Mesenchymal stem cell (in vitro differentiated cells and primary cell): ENCODE measurements around the gene CASD1.

Experiments used
- DNase-seq: peaks from one replicate; pipeline ENCODE4 v3.0.0-alpha.2; 2013
- H2AFZ ChIP-seq: one replicate; pipeline ENCODE4 v1.6.1; 2013; ENCODE audit warnings: low read depth, mild to moderate bottlenecking, control low read depth, inconsistent platforms, low read length, moderate library complexity
- H2AK5ac ChIP-seq: 2 replicates; pipeline ENCODE4 v1.6.1; 2013; ENCODE audit warnings: low read length, moderate library complexity, mild to moderate bottlenecking, inconsistent platforms; ENCODE audit not compliant: severe bottlenecking
- H2BK120ac ChIP-seq: one replicate; pipeline ENCODE4 v1.6.1; 2013; ENCODE audit warnings: low read depth, mild to moderate bottlenecking, inconsistent platforms, low read length, moderate library complexity
- H2BK12ac ChIP-seq, 2 experiments: one replicate each; pipeline ENCODE4 v1.6.1; 2013; ENCODE audit warnings: inconsistent platforms in 2 of 2, low read length in 2 of 2, mild to moderate bottlenecking in 2 of 2, moderate library complexity in 2 of 2, control low read depth in 1 of 2
- H2BK15ac ChIP-seq: one replicate; pipeline ENCODE4 v1.6.1; 2013; ENCODE audit warnings: mild to moderate bottlenecking, low read depth, inconsistent platforms; ENCODE audit not compliant: poor library complexity, severe bottlenecking
- H2BK5ac ChIP-seq: 2 replicates; pipeline ENCODE4 v1.6.1; 2013; ENCODE audit warnings: low read depth, mild to moderate bottlenecking, low read length, control low read depth, inconsistent platforms; ENCODE audit not compliant: poor library complexity, severe bottlenecking
- H3K14ac ChIP-seq, 2 experiments: one replicate each; pipeline ENCODE4 v1.6.1; 2013; ENCODE audit warnings: inconsistent platforms in 2 of 2, low read length in 2 of 2, control low read depth in 1 of 2, mild to moderate bottlenecking in 1 of 2, moderate library complexity in 1 of 2
- H3K18ac ChIP-seq, 2 experiments: one replicate each; pipeline ENCODE4 v1.6.1; 2013; ENCODE audit warnings: inconsistent platforms in 2 of 2, low read length in 2 of 2, control low read depth in 1 of 2, low read depth in 1 of 2, mild to moderate bottlenecking in 1 of 2
- H3K23ac ChIP-seq, 2 experiments: one replicate each; pipeline ENCODE4 v1.6.1; 2013; ENCODE audit warnings: inconsistent platforms in 2 of 2, low read length in 2 of 2, mild to moderate bottlenecking in 2 of 2, moderate library complexity in 2 of 2, control low read depth in 1 of 2
- H3K27ac ChIP-seq: 2 replicates; pipeline ENCODE4 v1.5.1; 2013; ENCODE audit warnings: mild to moderate bottlenecking, moderate library complexity, low read length, control low read depth, inconsistent platforms; ENCODE audit not compliant: poor library complexity, severe bottlenecking
- H3K27me3 ChIP-seq, 2 experiments: 2 replicates each; pipeline versions ENCODE4 v1.6.1 to v1.7.0; 2013; ENCODE audit warnings: low read length in 2 of 2, mild to moderate bottlenecking in 2 of 2, moderate library complexity in 2 of 2, control low read depth in 1 of 2, inconsistent platforms in 1 of 2; ENCODE audit not compliant: control insufficient read depth in 1 of 2, insufficient read depth in 1 of 2
- H3K36me3 ChIP-seq, 2 experiments: 2 replicates each; pipeline versions ENCODE4 v1.6.1 to v1.7.0; 2013; ENCODE audit warnings: low read length in 2 of 2, control low read depth in 1 of 2, inconsistent platforms in 1 of 2, low read depth in 1 of 2, mild to moderate bottlenecking in 1 of 2; ENCODE audit not compliant: insufficient read depth in 2 of 2, control insufficient read depth in 1 of 2
- H3K4ac ChIP-seq, 2 experiments: one replicate each; pipeline ENCODE4 v1.6.1; 2013; ENCODE audit warnings: inconsistent platforms in 2 of 2, low read length in 2 of 2, mild to moderate bottlenecking in 2 of 2, moderate library complexity in 2 of 2, control low read depth in 1 of 2, low read depth in 1 of 2
- H3K4me1 ChIP-seq: 2 replicates; pipeline ENCODE4 v1.6.1; 2013; ENCODE audit warnings: low read depth, low read length, control low read depth; ENCODE audit not compliant: control insufficient read depth, insufficient read depth
- H3K4me2 ChIP-seq: 2 replicates; pipeline ENCODE4 v1.6.1; 2013; ENCODE audit warnings: low read length, mild to moderate bottlenecking, inconsistent platforms; ENCODE audit not compliant: poor library complexity, severe bottlenecking
- H3K4me3 ChIP-seq, 2 experiments: 2 replicates each; pipeline versions ENCODE4 v1.5.1 to v1.7.0; 2013; ENCODE audit warnings: low read length in 2 of 2, mild to moderate bottlenecking in 2 of 2, control low read depth in 1 of 2, low read depth in 1 of 2; ENCODE audit not compliant: insufficient read depth in 1 of 2
- H3K79me1 ChIP-seq: replicated peaks from 2 replicates; pipeline ENCODE4 v1.6.1; 2013; ENCODE audit warnings: mild to moderate bottlenecking, control low read depth, low read length, inconsistent platforms; ENCODE audit not compliant: poor library complexity, severe bottlenecking
- H3K9ac ChIP-seq: 2 replicates; pipeline ENCODE4 v1.7.0; 2013; ENCODE audit warnings: mild to moderate bottlenecking, low read length, moderate library complexity
- H3K9me3 ChIP-seq: 2 replicates; pipeline ENCODE4 v1.7.0; 2013; ENCODE audit warnings: mild to moderate bottlenecking, low read length; ENCODE audit not compliant: control insufficient read depth
- H4K8ac ChIP-seq: one replicate; pipeline ENCODE4 v1.6.1; 2013; ENCODE audit warnings: inconsistent platforms, mild to moderate bottlenecking, low read length, moderate library complexity
- H4K91ac ChIP-seq: one replicate; pipeline ENCODE4 v1.6.1; 2013; ENCODE audit warnings: mild to moderate bottlenecking, low read length, inconsistent platforms
- WGBS: methylation state at CpG from one replicate; pipeline ENCODE4 v1.1.7; 2013; ENCODE audit warnings: mixed read lengths; 5-methylcytosine and 5-hydroxymethylcytosine counted together

Gene CASD1

DNA sequence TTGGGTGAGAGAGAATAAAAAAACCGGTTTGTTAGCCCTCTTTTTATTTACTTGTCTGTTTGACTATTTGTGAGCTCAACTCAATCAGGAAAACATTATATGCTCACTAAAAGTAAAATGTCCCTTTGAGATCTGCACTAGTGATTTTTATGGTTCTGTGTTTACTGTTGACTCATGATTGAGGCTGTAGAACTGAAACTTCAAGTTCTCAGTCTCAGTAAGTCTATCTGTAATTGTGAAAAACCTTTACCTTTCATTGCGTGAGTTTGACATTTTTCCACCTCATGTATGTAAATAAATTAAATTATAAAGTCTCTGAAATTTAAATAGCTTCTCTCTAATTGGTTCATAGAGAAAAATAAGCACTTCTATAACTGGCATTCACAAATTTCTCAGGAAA, 17.0 kb upstream of the CASD1 start:
- no peaks in the 10 kb centered on the region for H3K36me3 ChIP-seq
- H3K9ac ChIP-seq, result no peak overlapping the region
- H3K4me3 ChIP-seq, result no peak overlapping the region
- no peak overlapping the region for H2AFZ ChIP-seq
- no peak overlapping the region for H2BK12ac ChIP-seq
- no peaks in the 10 kb centered on the region for H3K4me1 ChIP-seq
- H2BK15ac ChIP-seq, result no peak overlapping the region
- WGBS, result no CpG with 5 or more reads among the region's 2 CpGs
- no peak overlapping the region for H3K4ac ChIP-seq
- H3K23ac ChIP-seq, result no peak overlapping the region
- no peak overlapping the region for H3K27ac ChIP-seq
- H3K79me1 ChIP-seq, result no peaks in the 10 kb centered on the region
- H3K18ac ChIP-seq, result no peak overlapping the region
- H4K91ac ChIP-seq, result no peak overlapping the region
- no peak for DNase-seq
- H4K8ac ChIP-seq, result no peak overlapping the region
- H3K4me2 ChIP-seq, result no peak overlapping the region
- H3K14ac ChIP-seq, result no peak overlapping the region
- H3K27me3 ChIP-seq, result no peaks in the 10 kb centered on the region
- H2AK5ac ChIP-seq, result no peak overlapping the region
- H2BK120ac ChIP-seq, result no peak overlapping the region
- no peak overlapping the region for H2BK5ac ChIP-seq
- H3K9me3 ChIP-seq, result no peaks in the 10 kb centered on the region

DNA sequence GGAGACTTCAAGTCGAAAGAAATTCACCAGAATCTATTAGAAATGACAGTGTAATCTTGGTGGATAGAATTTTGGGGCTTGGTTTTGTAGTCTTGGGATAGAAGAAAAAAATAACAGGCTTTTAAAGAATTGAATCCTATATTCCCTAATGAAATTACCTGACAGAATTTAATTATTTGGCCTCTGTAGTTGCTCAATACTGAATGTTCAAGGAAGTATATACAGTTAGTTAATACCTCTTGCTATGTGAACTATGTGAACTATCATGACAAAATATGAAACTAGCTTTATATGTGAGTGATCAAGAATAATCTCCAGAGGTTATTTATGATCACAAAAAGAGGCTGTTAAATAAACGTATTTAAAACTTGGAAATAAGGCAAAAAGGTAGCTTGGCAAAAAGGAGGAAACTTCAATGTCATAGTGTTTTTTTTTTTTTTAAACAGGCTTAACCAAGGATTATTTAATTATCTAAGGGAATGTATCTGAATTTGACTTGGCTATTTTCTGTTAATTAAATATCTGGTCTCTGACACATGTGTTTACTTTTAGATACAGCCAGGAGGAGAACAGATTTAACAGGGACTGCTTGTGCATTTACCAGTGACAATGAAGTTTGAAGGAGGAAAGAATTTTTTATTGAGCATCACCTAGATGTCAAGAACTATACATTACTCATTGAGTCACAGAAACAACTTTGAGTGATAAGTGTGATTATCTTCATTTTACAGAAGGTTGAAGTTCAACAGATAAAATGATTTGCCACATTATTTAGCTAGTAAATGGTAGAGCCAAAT, 11.5 kb upstream of the CASD1 start:
- Histone ChIP-seq H3K9me3 (no peaks in the 10 kb centered on the region), H2BK12ac (no peak overlapping the region), H4K8ac (no peak overlapping the region), H3K23ac (no peak overlapping the region), H2BK120ac (no peak overlapping the region), H3K4me1 (no peaks in the 10 kb centered on the region), H3K4ac (no peak overlapping the region), H3K14ac (no peak overlapping the region), H3K79me1 (no peaks in the 10 kb centered on the region), H4K91ac (no peak overlapping the region), H3K18ac (no peak overlapping the region), H2BK15ac (no peak overlapping the region), H3K27ac (no peak overlapping the region), H2AFZ (no peak overlapping the region), H3K36me3 (no peaks in the 10 kb centered on the region), H2BK5ac (no peak overlapping the region), H3K4me3 (no peak overlapping the region), H3K4me2 (no peak overlapping the region), H2AK5ac (no peak overlapping the region), H3K9ac (no peak overlapping the region), H3K27me3 (no peaks in the 10 kb centered on the region)
- 82% methylated on average over 2 of the region's 2 CpGs for WGBS
- DNase-seq, result no peak

DNA sequence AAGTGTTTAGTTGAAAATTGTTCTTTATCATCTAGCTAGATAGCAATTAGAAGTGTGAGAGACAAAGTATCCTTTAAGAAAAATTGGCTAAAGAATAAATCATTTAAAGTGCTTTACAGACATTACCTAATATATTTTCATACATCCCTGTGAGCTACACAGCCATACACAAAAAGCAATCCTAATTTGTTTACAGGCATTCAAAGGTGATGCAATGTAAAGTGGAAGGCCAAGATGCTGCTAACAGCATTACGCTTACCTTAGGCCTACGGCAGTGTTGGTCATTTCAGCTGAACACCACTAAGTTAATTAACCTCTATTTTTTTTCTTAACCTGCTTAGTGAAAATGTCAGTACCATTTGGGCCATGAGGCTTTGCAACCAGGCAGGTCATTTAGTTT, 10.7 kb upstream of the CASD1 start:
- Histone ChIP-seq H3K9me3 (no peaks in the 10 kb centered on the region), H3K18ac (no peak overlapping the region), H2BK12ac (no peak overlapping the region), H4K91ac (no peak overlapping the region), H3K27ac (no peak overlapping the region), H4K8ac (no peak overlapping the region), H3K14ac (no peak overlapping the region), H3K4ac (no peak overlapping the region), H3K79me1 (no peaks in the 10 kb centered on the region), H2AFZ (no peak overlapping the region), H3K9ac (no peak overlapping the region), H3K4me2 (no peak overlapping the region), H3K23ac (no peak overlapping the region), H3K27me3 (no peaks in the 10 kb centered on the region), H3K4me1 (no peaks in the 10 kb centered on the region), H3K36me3 (no peaks in the 10 kb centered on the region), H2BK5ac (no peak overlapping the region), H3K4me3 (no peak overlapping the region), H2BK120ac (no peak overlapping the region), H2AK5ac (no peak overlapping the region), H2BK15ac (no peak overlapping the region)
- 93% methylated on average over 2 of the region's 2 CpGs for WGBS
- no peak for DNase-seq

DNA sequence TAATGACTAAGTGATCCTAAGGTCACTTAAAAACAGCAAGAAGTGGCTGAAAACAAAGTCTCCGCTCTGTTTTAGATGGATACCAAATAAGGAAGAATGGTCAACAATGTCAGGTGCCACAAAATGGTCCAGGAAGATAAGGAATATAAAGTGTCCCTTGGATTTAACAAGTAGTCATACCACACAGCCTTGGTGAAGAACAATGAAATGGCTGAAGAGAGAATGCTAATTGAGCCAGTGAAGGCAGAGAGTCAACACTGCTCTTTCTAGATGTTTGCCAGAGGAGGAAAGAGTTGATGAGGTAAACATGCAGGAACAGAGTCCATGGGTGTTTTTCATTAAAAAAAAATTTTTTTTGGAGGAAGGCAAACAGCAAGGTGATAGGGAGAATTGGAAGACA, 2.1 kb upstream of the CASD1 start:
- no peak overlapping the region for H2BK120ac ChIP-seq
- H3K27ac ChIP-seq, result no peak overlapping the region
- H3K9ac ChIP-seq, result no peak overlapping the region
- no peak overlapping the region for H3K4me3 ChIP-seq
- no peak overlapping the region for H4K91ac ChIP-seq
- H3K4me2 ChIP-seq, result no peak overlapping the region
- H3K27me3 ChIP-seq, result no peaks in the 10 kb centered on the region
- no peak for DNase-seq
- no peak overlapping the region for H2BK5ac ChIP-seq
- no peak overlapping the region for H2BK15ac ChIP-seq
- H3K79me1 ChIP-seq, result peaks cover 4% of the 10 kb centered on the region
- no peaks in the 10 kb centered on the region for H3K9me3 ChIP-seq
- H3K36me3 ChIP-seq, result no peaks in the 10 kb centered on the region
- no peak overlapping the region for H2AK5ac ChIP-seq
- peaks cover 4% of the 10 kb centered on the region for H3K4me1 ChIP-seq
- H3K4ac ChIP-seq, result no peak overlapping the region
- H3K23ac ChIP-seq, result no peak overlapping the region
- no peak overlapping the region for H3K14ac ChIP-seq
- H2AFZ ChIP-seq, result no peak overlapping the region
- no peak overlapping the region for H4K8ac ChIP-seq
- H2BK12ac ChIP-seq, result no peak overlapping the region
- no peak overlapping the region for H3K18ac ChIP-seq
- WGBS, result 91% methylated on average over 1 of the region's 1 CpG
